ENCODE data around the gene CCDC178. TPM values are rescaled to one million over a fixed set of nuclear protein-coding genes. Genes with fewer than 3 reads are reported as not detected.

Gene CCDC178
- total RNA-seq, 1 experiment from 2014 or later: not detected

- no peak for ATAC-seq
- no peak overlapping the region for H3K4me3 ChIP-seq (replicated peaks in 1 of 2; ENCODE audit: low read depth in 1 of 2, low read length in 2 of 2)
These were observed 16.1 kb downstream of the CCDC178 start for GRCh38 chr18:33424266-33424946.

More at GRCh38 chr18:33424266-33424946, 16.1 kb downstream of the CCDC178 start:
- peaks cover 10 to 14% of the 10 kb centered on the region in 2 experiments; a peak in 2 of 4 replicates for H3K9me3 ChIP-seq (ENCODE audit: control insufficient read depth in 1 of 2, insufficient read depth in 1 of 2, low read depth in 1 of 2, low read length in 2 of 2)
- H3K27me3 ChIP-seq (ENCODE audit: insufficient read depth, low read length): no peaks in the 10 kb centered on the region
- ChIA-PET POLR2A (no interaction called here), RAD21 (ENCODE audit: low non-redundant PET in 1 of 2, low total read pairs in 2 of 2, uncharacterized antibody in 2 of 2, unreplicated experiment in 2 of 2) (no interaction called here), CTCF (no interaction called here)
- TF ChIP-seq ZNF274 (IDR thresholded peaks at IDR 0.05; ENCODE audit: low read depth, low read length) (no peak), EZH2phosphoT487 (IDR thresholded peaks at IDR 0.05; ENCODE audit: borderline replicate concordance) (no peak), CTCF (IDR thresholded peaks at IDR 0.05 in 2 of 3, conservative IDR thresholded peaks at IDR 0.05 in 1 of 3; ENCODE audit: borderline replicate concordance in 1 of 3, insufficient read depth in 1 of 3, low read depth in 2 of 3, low read length in 2 of 3) (no peak), SIN3A (IDR thresholded peaks at IDR 0.05; ENCODE audit: low read depth) (no peak), CBX3 (IDR thresholded peaks at IDR 0.05; ENCODE audit: low read depth) (no peak), JUND (IDR thresholded peaks at IDR 0.05) (no peak)
- H3K9ac ChIP-seq (ENCODE audit: low read length): no peak overlapping the region
- H3K4me2 ChIP-seq (ENCODE audit: low read length): no peak overlapping the region
- H3K4me1 ChIP-seq (ENCODE audit: control insufficient read depth in 1 of 2, insufficient read depth in 2 of 2, low read length in 2 of 2): no peaks in the 10 kb centered on the region
- intact Hi-C loops (cut with micrococcal nuclease): no loop called here
- H3K79me2 ChIP-seq (ENCODE audit: insufficient read depth, low read length): no peaks in the 10 kb centered on the region
- no peaks in the 10 kb centered on the region for H4K20me1 ChIP-seq (ENCODE audit: insufficient read depth)
- no peak for DNase-seq (ENCODE audit: low read depth, low spot score)
- H2AFZ ChIP-seq (ENCODE audit: low read depth, low read length, poor library complexity, severe bottlenecking): no peak overlapping the region
- no peaks in the 10 kb centered on the region for H3K36me3 ChIP-seq (ENCODE audit: control insufficient read depth in 1 of 2, insufficient read depth in 2 of 2, low read length in 2 of 2)
- H3K9me2 ChIP-seq (ENCODE audit: insufficient read depth): no peaks in the 10 kb centered on the region
- H3K27ac ChIP-seq (ENCODE audit: low read depth, low read length): no peak overlapping the region
- no TSS peak for BruUV-seq (replicated peaks)

Measured in HCT116 (cell line).